ENCODE results near the gene PSMA5. TPM values are rescaled to one million over a fixed set of nuclear protein-coding genes. Genes with fewer than 3 reads are reported as not detected.

Gene PSMA5
- total and polyA plus RNA-seq, 2 of the 13 experiments (the other 11 are each of a cell fraction or from before 2014, with no cell fraction given), result 140 to 169 TPM

GRCh38 chr1:109397581-109398342 is 28.5 kb downstream of the PSMA5 start, which contains the start of gene SORT1 (continued):
- no peak for TF ChIP-seq NFAT5 (CRISPR knock-in tag; IDR thresholded peaks at IDR 0.05)
- peak; percentile 71 for TF ChIP-seq CREM (IDR thresholded peaks at IDR 0.05)
- TF ChIP-seq CREM (CRISPR knock-in tag; IDR thresholded peaks at IDR 0.05), result no peak; the same call in 1 of the 2 replicates
- TF ChIP-seq SRSF9 (IDR thresholded peaks at IDR 0.05; ENCODE audit: borderline replicate concordance, insufficient read depth, low read depth, low read length, poor library complexity, severe bottlenecking), result no peak
- no peak; the same call in 1 of the 2 replicates for TF ChIP-seq SALL1 (CRISPR knock-in tag; IDR thresholded peaks at IDR 0.05)
- TF ChIP-seq ZNF512 (CRISPR knock-in tag; IDR thresholded peaks at IDR 0.05), result no peak
- TF ChIP-seq SMARCE1 (IDR thresholded peaks at IDR 0.05; ENCODE audit: borderline replicate concordance), result no peak
- TF ChIP-seq AKNA (CRISPR knock-in tag; IDR thresholded peaks at IDR 0.05; ENCODE audit: borderline replicate concordance), result no peak
- peak; percentile 78 for TF ChIP-seq RAD21 (CRISPR knock-in tag; IDR thresholded peaks at IDR 0.05)
- TF ChIP-seq MTF1 (CRISPR knock-in tag; IDR thresholded peaks at IDR 0.05), result no peak
- peak; percentile 68 for TF ChIP-seq ZFY (CRISPR knock-in tag; IDR thresholded peaks at IDR 0.05)
- TF ChIP-seq ZBTB25 (CRISPR knock-in tag; IDR thresholded peaks at IDR 0.05), result no peak
- TF ChIP-seq GPN1 (CRISPR knock-in tag; IDR thresholded peaks at IDR 0.05; ENCODE audit: borderline replicate concordance), result no peak
- TF ChIP-seq KLF6 (CRISPR knock-in tag; IDR thresholded peaks at IDR 0.05), result no peak
- TF ChIP-seq ZNF317 (CRISPR knock-in tag; IDR thresholded peaks at IDR 0.05), result no peak
- peak; percentile 68 for TF ChIP-seq STAG1 (CRISPR knock-in tag; IDR thresholded peaks at IDR 0.05)
- TF ChIP-seq MBNL3 (CRISPR knock-in tag; conservative IDR thresholded peaks at IDR 0.05), result no peak
